D721Med (cell line): ENCODE results near the gene FGF14.

ENCODE experiments used
- DNase-seq: peaks from one replicate; pipeline ENCODE4 v3.0.0; 2011; ENCODE audit warnings: low spot score; ENCODE audit not compliant: insufficient read length
- FAIRE-seq: peaks from 2 replicates; lab custom pipeline; 2011; peaks lifted over from hg19 to GRCh38; lab: Jason Lieb, UNC
- TF ChIP-seq, protein P1 (sequence below): IDR thresholded peaks from 2 replicates; pipeline ENCODE4 v1.5.1; 2012; ENCODE audit warnings: mild to moderate bottlenecking, control low read depth; ENCODE audit not compliant: insufficient read depth; ENCODE audit errors: missing control alignments

FGF14 gene

DNA sequence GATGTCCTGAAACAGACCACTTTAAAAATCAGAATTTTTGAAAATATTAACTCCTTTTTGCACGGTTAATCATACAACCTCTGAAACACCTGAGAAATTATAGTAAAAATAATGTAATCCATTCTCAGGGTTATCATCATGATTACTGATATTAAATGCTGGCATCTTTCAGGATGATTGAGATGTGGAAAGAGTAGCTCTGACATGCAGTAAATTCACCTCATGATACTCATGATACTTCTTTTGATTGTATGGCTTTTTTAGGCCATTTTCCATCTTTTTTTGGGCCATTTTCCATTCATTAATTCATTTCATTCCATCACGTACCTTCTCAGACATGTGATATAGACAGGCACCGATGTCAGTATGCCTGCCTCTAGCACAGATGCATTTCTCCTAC, 85.1 kb downstream of the FGF14 start:
- no peak for DNase-seq
- FAIRE-seq = no peak
- TF ChIP-seq, protein P1, sequence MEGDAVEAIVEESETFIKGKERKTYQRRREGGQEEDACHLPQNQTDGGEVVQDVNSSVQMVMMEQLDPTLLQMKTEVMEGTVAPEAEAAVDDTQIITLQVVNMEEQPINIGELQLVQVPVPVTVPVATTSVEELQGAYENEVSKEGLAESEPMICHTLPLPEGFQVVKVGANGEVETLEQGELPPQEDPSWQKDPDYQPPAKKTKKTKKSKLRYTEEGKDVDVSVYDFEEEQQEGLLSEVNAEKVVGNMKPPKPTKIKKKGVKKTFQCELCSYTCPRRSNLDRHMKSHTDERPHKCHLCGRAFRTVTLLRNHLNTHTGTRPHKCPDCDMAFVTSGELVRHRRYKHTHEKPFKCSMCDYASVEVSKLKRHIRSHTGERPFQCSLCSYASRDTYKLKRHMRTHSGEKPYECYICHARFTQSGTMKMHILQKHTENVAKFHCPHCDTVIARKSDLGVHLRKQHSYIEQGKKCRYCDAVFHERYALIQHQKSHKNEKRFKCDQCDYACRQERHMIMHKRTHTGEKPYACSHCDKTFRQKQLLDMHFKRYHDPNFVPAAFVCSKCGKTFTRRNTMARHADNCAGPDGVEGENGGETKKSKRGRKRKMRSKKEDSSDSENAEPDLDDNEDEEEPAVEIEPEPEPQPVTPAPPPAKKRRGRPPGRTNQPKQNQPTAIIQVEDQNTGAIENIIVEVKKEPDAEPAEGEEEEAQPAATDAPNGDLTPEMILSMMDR = no peak

DNA sequence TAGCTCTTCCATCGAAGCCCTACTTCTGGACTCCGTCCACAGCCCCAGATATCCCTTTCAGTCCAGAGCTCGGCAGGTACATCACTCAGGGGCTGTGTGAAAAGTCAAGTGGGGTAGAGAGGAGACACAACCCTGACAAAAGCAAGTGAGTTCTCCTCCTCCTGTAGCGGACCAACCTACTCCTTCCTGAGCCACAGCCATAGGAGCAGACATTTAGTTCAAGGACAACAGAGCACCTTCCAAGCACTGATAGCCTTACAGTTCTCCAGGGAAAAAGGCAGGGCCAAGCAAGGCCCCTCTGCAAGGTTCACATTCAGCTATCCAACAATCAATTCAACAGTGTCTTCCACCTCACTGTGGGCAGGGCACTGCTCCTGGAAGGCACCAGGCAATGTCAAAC, 89.0 kb downstream of the FGF14 start:
- TF ChIP-seq, protein P1 = no peak
- DNase-seq (no peak), FAIRE-seq (no peak)

DNA sequence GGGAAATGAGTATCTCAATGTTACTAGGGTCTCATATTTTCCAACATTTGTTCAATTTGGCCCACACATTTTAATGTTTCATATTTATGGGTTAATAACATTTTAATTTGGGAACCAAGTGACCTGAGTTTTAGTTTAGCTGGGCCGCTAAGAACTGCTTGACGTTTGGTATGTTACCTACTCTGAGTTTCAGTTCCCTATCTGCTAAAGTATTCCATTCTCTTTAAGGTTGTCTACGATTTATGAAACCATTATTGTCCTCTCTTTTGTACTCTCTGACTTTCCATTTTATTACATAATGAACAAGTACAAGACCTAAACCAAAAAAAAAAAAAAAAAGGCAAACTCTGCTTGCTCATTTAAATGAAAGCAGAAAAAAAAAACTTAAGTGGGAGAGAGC, 89.9 kb downstream of the FGF14 start:
- FAIRE-seq (no peak), DNase-seq (no peak)
- TF ChIP-seq, protein P1 = no peak

DNA sequence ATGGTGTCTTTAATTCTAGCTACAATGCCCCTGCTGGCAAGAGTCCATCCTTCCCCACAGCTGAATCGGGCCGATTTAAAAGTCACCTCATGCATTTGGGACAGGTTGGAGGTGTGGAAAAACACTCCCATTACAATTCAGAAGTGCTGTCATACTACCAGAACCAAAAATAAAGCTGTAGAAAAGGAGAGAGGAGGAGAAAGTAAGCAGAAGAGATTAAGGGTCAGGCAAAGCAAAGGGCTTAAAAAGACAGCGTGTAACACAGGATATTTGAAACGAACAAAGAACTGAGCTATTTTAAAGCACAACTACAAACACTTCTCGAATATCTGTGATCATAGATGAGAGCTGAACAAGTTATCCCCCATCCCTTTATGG, 90.4 kb downstream of the FGF14 start:
- TF ChIP-seq, protein P1 = no peak
- FAIRE-seq (no peak), DNase-seq (no peak)

DNA sequence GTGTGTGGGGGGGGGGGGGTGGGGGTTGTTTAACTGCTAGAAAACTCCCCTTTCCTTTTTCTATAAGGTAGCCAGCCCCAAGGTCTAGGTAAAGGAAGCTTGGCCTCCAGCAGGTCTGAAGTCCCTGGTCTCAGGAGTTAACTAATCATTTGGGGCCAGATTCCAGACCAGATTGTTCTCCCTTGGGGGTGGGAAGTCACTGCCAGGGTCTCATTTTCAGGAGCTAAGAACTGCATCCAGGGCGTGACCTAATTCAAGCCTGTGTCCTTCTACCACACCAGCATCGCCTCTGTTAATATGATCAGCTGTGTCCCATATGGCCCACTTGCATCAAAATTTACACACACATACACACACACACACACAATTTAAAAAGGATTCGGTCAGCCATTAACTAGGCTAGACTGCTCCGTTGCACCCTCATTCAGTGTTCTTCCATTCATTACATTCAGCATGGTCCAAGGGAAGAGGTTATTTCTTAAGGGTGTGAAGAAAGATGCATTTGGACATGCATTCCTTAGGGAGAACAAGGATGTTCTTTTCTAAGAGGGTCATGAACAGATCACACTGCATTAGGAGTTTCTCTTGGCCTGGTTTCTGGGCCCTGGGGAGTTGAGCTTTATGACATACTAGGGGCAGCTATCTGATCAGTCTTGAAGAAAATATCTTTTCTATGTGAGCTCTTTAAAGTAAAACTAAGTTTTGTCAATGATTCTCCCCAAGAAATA, 91.0 kb downstream of the FGF14 start:
- FAIRE-seq = no peak
- DNase-seq = no peak
- TF ChIP-seq, protein P1 = no peak

DNA sequence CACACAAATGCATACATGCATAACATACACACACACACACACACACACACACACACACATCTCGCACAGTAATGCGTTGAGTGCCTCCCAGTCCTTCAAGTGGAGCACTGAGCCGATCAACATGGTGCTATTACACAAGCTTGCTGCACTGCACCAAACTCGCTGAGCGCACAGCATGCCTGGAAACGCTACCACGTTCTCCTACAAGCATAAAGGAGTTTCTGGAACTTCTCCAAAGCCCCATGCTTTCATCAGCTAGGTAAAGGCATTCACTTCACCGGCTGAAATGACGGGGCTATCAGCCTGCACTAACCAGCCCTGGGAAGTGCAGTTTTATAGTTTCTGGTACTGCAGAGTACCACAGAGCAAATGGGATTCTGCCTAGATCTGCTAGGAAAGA, 92.7 kb downstream of the FGF14 start:
- TF ChIP-seq, protein P1 = no peak
- FAIRE-seq (no peak), DNase-seq (no peak)

DNA sequence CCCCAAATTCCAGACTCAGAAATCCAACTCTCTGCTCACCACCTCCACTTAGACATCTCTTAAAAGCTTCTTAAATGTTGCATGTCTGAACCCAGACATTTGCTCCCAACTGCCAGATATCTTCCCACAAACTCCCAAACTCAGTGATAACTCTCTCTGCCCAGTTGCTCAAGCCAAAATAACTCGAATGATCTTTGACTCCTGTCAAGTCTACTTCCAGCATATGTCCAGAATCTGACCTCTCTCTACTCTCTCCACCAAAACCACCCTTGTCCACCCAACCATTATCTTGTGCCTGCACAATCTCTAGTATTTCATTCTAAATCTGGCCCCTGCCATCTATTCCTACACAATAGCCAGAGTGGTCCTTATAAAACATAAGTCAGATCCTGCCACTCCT, 99.3 kb downstream of the FGF14 start:
- DNase-seq = no peak
- TF ChIP-seq, protein P1 = no peak
- FAIRE-seq = no peak
